Measurements from ENCODE around the gene KCNAB2.
"Not testable (repeated sequence)": the region's sequence is repeated elsewhere in the genome, so short reads cannot be mapped to it uniquely, and the experiment has no call there.

KCNAB2 gene

DNA sequence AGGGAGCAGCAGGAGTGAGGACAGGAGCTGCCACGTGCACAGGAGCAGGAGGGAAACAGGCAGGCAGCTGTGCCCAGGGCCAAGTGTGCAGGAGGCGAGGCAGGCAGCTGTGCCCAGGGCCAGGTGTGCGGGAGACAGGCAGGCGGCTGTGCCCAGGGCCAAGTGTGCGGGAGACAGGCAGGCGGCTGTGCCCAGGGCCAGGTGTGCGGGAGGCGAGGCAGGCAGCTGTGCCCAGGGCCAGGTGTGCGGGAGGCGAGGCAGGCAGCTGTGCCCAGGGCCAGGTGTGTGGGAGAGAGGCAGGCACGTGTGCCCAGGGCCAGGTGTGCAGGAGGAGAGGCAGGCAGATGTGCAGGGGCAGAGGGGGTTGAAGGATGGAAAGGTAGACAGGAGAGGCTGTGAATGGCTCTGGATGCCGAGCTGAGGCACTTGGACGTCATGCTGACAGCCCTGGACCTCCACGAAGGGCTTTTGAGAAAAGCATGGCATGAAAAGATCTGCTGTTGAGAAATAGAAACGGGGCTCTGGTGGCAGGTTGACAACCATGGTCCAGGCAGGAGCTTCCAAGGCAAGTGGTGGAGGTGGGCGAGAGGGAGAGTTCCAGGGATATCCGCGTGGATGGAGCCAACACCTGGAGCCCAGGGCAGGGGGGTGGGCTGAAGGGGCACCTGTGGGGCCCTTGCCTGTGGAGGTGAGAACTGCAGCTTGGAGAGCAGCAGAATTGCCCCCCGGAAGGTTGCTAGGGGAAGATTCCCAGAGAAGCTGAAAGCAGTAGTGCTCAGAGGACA, 34.3 kb upstream of the KCNAB2 start:
- no peak for DNase-seq

DNA sequence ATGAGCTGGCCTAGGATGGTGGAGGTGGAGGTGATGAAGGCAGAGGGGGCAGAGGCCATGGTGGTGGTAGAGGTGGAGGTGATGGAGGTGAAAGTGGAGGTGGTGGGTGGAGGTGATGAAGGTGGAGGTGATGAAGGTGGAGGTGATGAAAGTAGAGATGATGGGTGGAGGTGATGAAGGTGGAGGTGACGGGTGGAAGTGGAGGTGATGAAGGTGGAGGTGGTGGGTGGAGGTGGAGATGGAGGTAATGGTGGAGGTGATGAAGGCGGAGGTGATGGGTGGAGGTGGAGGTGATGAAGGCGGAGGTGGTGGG, 33.8 kb upstream of the KCNAB2 start:
- no peak for DNase-seq

DNA sequence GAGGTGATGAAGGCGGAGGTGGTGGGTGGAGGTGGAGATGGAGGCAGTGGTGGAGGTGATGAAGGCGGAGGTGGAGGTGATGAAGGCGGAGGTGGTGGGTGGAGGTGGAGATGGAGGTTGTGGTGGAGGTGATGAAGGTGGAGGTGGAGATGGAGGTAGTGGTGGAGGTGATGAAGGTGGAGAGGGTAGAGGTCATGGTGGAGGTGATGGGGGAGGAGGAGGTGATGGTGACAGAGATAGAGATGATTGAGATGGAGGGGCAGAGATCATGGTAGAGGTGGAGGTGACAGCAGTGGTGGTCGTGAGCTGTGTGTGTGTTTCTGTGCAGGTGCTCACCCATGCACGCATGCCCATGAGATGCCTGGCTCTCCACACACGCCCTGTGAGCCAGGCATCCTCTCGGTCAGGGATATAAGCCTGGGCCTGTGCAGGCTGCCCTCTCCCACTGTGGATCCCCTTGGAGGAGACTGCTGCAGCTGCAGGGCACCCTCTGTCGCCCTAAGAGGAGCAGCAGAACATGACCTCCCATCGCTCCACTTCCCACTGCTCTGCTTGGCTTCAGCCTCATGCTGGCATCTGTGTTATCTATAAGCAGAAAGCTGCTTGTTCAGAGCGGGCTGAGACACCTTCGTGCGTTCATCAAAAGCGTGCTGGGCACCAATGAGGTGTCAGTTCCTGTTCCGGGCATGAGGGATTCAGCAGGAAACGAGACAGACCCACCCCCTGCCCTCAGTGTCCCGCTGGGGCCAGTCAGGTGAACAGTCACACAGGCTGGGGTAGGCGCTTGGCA, 33.0 kb upstream of the KCNAB2 start:
- no peak for DNase-seq

DNA sequence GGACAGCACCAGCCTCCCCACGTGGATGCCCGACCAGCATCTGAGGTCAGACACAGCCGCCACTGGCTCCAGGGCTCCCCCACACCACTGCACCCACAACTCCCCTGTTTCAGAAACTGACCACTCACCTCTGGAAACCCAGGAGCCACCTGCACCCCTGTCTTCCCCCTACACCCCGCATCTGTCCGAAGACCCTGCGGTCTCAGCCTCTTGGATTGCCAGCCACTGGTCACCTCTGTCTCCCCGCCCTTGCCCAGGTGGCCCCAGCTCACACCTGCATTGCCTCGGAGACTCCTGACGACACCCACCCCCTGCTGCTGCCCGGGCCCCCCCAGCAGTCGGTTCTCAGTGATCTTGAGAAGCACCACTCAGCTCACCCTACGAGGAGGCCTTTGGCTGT, 32.2 kb upstream of the KCNAB2 start:
- no peak for DNase-seq

DNA sequence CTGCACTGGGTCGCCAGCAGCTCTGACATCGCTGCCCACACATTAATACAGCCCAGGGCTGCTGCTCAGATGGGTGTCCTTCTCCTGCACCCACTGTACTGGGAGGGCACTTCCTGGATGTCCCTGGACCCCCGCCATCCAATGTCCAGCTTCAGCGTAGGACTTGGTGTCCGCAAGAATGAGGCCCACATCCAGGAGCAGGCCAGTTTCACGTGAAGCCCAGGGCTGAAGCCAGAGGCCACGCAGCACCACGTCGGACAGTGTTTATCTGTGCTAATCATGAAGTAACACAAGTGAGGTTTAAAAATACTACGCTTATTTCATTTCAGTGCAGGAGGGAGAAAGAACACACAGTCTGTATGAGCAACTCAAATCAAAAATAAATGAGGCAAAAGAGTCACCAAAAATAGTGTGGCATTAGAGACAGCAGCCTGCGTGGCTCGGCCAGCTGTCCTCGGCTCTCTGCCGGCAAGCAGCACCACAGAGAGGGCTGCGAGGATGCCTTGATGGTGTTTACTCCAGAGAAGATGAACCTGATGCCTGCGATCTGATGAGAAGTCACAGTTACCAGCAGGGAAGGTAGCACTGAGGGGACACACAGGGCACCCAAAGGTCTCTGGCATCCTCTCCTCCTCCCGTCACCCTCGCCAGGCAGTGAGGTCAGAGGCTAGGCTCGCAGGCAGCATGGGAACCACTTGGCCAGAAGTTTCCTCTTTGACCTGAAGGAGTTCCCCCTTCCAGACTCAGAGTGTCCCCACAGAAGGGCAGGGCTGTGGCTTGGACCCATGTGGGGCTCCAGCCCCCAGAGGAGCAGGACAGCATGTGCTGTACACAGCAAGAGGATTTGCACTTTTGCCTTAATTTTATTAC, 31.3 kb upstream of the KCNAB2 start:
- no peak for DNase-seq

DNA sequence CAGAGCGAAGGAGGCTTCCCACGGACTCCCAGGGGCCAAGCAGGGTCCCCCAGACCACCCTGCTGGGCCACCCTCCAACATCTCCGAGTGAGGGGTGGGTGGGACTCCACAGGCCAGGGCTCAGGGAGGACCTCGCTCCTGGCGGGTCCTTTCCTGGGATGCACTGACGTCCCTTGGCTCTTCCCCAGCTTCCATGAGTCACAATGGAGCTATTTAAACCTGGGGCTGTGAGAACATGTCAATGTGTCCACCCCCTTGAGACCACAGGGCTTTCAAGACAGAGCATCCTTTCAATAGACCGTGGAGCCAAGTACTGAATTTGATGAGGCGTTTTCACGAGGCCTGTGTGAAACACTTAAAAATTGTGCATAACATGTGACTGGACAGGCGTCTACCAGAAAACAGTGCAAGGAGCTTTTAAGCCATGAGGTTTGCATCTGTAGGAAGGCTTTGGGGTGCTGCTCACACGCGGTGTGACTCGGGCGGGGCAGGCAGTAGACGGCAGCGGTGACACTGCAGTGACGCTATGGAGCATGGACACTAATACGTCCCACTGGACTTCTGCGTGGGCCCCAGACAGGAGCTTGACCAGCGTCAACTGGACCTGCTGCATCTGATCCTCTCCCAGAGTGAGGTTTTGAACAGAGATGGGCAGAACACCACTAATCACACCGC, 29.4 kb upstream of the KCNAB2 start:
- no peak for DNase-seq

DNA sequence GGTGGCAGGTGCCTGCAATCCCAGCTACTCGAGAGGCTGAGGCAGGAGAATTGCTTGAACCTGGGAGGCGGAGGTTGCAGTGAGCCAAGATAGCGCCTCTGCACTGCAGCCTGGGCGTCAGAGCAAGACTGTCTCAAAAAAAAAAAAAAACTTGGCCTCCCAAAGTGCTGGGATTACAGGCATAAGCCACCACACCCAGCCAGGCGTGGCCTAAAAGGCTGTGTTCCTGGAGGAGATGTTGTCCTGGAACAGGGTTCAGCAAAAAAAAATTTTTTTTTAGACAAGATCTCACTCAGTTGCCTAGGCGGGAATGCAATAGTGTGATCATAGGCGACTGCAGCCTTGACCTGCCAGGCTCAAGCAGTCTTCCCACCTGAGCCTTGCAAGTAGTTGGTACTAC, 28.0 kb upstream of the KCNAB2 start:
- DNase-seq, result not testable (repeated sequence)

DNA sequence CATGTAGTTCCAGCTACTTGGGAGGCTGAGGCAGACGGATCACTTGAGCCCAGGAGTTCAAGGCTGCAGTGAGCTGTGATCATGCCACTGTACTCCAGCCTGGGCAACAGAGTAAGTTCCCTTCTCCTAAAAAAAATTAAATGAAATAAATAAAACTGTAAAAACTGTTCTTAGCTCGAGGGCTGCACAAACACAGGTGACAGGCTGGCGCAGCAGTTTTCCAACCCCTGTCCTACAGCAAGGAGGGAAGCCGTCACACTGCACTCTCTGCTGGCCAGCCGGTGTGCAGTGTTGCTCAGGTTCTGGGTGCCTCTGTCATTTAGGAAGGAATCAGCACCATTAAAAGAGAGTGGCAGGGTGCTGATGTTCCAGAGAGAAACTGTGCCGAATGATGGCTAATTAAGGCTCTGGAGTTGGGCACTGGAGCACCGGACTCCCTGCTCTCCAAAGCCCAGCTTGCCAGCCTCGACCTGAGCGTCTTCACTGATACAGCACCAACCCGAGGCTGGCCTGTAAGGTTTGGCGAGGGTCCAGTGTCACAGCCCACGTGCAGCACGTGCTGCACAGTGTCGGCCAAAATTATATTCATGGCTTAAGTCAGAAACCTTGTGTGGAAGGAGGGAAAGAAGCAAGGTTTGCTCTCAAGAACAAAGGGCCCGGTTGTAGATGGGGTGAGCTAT, 26.4 kb upstream of the KCNAB2 start:
- DNase-seq, result no peak

DNA sequence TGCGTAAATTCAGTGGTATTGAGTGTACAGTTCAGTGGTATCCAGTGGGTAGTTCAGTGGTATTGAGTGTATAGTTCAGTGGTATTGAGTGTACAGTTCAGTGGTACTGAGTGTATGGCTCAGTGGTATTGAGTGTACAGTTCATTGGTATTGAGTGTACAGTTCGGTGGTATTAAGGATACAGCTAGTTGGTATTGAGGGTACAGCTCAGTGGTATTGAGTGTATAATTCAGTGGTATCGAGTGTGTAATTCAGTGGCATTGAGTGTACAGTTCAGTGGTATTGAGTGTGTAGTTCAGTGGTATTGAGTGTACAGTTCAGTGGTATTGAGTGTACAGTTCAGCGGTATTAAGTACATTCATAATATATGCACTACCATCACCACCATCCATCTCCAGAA, 23.5 kb upstream of the KCNAB2 start:
- no peak for DNase-seq

DNA sequence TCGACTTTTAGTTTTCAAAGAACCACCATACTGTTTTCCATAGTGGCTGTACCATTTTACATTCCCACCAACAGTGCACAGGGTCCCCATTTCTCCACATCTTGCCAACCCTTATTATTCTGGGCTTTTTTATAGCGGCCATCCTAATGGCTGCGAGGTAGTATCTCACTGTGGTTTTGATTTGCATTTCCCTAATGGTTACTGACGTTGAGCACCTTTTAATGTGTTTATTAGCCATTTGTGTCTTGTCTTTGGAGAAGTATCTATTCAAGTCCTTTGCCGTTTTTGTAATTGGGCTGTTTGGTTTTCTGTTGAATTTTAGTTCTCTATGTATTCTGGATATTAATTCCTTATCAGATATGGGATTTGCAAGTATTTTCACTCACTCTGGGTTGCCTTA, 22.3 kb upstream of the KCNAB2 start:
- DNase-seq, result no peak

DNA sequence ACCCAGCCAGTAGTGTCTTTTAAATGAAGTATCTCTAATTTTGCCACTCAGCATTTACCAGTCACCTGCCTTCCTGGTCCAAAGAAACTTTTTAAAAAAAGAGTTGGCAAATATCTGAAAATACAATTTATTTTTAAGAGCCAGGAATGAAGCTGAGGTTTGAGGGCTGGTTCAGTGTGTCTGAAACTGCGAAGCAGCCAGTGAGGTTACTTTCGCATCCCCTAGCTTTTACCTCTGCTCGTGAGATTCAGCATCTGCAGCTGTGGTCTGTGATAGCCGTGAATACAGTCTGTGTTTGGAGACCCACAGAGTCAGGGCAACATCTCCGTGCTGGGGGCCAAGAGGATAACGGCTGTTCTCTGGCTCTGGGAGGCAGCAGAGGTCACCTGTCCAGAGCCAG, 21.3 kb upstream of the KCNAB2 start:
- no peak for DNase-seq

DNA sequence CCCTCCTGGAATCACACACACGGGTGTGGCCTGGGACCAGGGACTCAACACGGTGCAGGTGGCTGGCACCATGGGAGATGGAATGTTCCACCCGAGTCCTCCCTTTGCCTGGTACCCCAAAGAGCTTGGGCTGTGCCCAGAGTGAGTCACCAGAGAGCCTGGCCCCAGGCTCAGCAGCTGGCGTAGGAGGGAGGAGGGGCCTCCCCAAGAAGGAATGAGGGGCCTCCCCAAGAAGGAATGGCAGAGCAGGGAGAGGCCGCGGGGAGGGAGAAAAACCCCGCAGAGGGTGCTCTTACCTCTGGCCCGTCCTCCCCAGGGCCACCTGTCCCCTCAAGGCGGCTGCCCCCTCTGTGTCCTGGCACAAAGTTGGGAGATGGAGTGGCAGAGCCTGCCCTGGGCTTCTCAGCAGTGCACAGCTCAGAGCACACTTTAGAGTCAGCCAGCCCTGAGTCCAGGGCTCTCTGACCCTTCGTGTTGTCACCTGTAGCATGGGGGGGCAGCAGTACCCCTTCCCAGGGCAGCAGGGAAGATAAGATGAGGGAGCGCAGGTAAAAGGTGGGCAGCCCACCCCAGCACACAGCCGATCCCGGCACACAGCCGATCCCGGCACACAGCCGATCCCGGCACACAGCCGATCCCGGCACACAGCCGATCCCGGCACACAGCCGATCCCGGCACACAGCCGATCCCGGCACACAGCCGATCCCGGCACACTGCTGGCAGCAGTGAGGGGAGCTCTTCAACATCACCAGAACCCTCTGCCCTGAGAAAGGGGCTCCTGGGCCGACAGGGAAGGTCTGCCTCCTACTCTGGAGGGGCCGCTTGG, 20.2 kb upstream of the KCNAB2 start:
- DNase-seq, result no peak

DNA sequence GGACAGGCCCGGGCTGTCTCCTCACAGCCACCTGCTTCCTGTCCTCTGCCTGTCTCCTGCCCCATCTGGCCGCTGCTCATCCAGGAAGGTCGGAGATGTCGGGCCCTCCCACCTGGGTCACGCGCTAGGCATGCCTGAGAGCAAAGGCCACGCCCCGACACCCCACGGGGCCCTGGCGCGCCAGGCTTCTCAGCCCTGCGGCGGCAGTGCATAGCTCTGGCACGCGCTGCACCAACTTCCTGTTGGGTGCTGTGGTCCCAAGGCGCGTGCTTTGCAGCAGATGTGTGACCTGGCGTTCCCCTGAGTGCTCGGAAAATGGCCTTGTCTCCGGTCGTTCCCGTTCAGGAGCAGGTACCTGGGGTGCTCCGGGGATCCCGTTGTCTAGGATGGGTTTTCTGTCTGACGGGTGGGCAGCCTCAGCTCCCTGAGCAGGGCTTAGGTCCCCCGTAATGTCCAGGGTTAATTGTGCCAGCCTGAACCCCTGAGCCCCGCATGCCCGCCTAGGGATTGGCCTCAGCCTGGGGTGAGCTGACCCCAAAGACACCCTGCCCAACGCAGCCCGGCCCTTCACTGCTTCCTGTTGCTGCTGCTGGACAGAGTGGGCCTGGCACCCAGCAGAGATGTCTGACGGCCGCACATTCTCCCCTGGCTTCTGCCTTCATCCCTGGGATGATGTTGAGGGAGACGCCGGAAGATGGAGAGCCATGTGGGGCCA, 19.4 kb upstream of the KCNAB2 start:
- DNase-seq, result peak; percentile 91

DNA sequence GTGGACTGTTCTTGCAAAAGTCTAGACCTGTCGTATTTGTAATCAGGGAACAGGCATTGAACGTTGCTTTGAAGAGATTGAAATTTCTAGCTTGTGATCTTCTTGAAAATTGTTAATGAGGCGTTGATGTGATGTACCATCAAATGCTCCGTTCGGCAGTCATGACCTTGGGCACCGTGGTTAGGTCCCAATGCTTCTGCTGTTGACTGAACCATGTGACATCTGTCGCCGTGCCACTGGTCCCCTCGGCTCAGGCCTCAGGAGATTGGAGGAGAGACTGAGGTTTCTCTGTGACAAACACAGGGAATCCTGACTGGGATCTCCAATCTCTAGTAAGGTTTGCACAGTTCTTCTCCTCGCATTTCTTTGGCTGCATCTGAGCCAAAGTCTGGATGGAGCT, 18.1 kb upstream of the KCNAB2 start:
- DNase-seq, result peak; percentile 12

DNA sequence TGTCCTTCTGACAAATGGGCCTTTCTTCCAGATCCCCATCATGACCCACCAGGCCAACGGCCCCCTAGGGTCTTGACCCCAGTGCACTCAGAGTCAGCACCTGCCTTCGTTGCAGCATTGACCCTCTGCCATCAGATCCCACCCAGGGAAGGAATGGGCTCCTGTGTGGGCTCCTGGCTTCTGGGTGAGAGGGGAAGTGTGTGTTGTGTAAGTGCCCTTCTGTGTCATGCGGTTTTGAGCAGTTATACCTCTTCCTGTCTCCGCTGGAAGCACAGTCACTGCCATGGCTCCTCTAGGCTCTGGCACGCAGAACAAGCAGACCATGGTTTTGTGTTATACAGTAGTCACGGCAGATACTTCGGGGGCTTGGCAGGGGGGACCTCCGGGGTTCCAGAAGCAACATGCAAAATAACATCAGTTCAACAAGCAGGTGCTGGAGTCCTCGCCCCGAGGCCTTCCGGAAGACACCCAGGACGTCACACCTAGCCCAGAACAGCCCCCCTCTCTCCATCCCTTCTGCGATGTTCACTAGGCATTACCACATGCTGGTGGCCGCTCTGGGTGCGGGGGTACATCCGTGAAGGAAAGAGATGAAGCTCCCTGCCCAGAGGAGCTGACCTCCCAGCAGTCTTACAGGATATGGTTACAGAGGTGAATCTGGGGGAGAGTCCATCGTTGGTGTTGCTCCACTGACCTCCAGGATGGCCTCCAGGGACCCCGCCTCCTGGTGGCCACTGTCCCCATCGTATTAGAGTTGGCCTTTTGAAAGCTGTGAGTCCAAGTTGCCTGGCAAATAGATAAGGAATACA, 17.4 kb upstream of the KCNAB2 start:
- DNase-seq, result peak; percentile 93

DNA sequence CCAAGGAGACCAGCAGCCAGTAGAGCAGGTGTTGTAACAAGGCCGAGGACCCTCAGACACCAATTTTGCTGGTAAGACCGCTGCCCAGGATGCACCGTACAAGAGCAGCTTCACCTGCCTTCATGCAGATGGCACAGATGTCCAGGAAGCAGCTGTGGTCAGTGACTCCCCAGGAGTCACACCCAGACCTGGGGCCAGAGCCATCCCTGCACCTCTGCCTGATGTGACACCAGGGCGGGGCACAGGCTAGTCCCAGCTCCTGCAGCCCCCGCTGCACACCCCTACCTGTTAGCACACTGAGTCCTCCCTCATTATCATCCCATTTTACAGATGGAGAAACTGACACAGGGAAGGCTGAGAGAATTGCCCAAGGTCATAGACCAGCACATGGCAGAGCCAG, 16.3 kb upstream of the KCNAB2 start:
- no peak for DNase-seq

DNA sequence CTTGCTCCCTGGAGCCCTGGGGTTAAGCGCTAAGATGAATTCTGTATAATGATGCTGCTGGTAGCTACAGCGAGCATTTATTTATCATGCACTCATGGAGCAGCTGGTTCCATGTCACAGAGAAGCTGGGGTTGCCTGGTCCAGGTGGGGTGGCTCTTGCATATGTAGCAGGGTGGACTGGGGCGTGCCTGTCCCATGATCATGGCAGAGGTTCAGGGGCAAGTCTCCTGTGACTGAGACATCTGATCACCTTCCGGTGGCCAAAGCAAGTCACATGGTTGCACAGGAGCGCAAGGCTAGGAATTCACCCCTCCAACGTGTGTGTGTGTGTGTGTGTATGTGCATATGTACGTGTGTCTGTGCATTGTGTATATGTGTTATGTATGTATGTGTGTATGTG, 15.6 kb upstream of the KCNAB2 start:
- DNase-seq, result no peak

DNA sequence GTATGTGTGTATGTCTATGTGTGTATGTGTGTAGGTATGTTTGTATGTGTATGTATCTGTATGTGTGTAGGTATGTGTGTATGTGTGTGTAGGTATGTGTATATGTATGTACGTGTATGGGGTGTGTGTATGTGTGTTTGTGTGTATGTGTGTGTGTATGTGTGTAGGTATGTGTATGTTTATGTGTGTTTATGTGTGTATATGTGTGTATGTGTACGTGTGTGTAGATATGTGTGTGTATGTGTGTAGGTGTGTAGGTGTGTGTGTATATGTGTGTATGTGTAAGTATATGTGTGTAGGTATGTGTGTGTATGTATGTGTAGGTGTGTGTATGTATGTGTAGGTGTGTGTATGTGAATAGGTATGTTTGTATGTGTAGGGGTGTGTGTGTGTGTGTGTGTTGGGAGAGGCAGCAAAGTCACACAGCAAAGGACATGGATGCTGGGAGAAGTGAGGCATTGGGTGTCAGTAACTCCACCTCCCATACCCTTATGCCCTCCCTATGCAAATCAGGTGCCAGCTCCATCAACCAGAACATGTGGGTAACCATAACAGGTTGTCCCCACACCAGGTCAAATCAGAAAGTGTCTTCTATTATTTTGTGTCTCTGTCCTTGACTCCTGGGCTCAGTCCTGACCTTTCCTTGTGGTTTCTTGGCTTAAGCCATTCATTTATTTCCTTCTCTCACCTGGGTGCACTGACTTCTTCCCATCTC, 15.0 kb upstream of the KCNAB2 start:
- DNase-seq, result no peak

DNA sequence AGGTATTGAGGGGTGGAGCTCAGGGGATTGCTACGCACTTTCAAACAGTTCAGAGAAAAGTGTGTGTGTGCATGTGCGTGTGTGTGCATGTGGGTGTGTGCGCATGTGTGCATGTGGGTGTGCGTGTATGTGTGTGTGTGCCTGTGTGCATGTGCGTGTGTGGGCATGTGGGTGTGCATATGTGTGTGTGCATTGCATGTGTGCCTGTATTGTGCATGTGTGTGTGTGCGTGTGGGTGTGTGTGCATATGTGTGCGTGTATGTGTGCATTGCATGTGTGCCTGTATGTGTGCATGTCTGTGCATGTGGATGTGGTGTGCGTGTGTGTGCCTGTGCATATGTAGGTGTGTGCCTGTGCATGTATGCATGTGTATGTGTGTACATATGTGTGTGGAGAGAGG, 12.6 kb upstream of the KCNAB2 start:
- DNase-seq, result no peak

All from GF-D8 (cell line).